ENCODE data around the gene SLC26A8. TPM values are rescaled to one million over a fixed set of nuclear protein-coding genes. Genes with fewer than 3 reads are reported as not detected.

The SLC26A8 gene
- polyA plus RNA-seq, 3 donors, result 0.52 to 1.7 (median 1.5) TPM

DNA sequence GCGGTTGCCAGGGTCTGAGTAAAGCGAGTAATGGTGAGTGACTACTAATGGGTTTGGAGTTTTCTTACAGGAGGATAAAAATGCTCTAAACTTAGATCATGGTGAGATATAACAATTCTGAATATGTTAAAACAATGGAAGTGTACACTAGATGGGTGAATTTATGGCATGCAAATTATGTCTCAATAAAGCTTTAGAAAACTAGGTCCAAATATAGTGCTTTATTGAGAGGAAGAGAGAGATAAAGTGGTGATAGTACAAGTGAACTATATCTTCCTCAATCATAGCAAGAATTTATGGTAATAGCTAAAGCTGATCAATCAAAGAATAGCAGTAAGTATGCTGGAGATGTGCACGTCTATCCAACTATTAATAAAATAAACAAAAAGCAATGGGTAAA, 127.4 kb downstream of the SLC26A8 start:
- TF ChIP-seq, protein P1, sequence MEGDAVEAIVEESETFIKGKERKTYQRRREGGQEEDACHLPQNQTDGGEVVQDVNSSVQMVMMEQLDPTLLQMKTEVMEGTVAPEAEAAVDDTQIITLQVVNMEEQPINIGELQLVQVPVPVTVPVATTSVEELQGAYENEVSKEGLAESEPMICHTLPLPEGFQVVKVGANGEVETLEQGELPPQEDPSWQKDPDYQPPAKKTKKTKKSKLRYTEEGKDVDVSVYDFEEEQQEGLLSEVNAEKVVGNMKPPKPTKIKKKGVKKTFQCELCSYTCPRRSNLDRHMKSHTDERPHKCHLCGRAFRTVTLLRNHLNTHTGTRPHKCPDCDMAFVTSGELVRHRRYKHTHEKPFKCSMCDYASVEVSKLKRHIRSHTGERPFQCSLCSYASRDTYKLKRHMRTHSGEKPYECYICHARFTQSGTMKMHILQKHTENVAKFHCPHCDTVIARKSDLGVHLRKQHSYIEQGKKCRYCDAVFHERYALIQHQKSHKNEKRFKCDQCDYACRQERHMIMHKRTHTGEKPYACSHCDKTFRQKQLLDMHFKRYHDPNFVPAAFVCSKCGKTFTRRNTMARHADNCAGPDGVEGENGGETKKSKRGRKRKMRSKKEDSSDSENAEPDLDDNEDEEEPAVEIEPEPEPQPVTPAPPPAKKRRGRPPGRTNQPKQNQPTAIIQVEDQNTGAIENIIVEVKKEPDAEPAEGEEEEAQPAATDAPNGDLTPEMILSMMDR (IDR thresholded peaks at IDR 0.05), result no peak
- H3K9me3 ChIP-seq (replicated peaks in 1 of 2; ENCODE audit: control insufficient read depth in 1 of 2, insufficient read depth in 1 of 2, low read length in 2 of 2), result no peaks in the 10 kb centered on the region
- H4K20me1 ChIP-seq (ENCODE audit: insufficient read depth, low read length), result no peaks in the 10 kb centered on the region
- no peak overlapping the region for H3K4me2 ChIP-seq (replicated peaks; ENCODE audit: extremely low read depth, low read length, poor library complexity, severe bottlenecking)
- H3K79me2 ChIP-seq (ENCODE audit: insufficient read depth, low read length), result peaks cover 94% of the 10 kb centered on the region
- Mint-ChIP-seq H3K27me3 (ENCODE audit: low read depth in 3 of 3) (no peaks in the 10 kb centered on the region), H3K36me3 (peaks cover 34 to 45% of the 10 kb centered on the region in 2 donors), H3K4me3 (no peak overlapping the region), H3K27ac (no peak overlapping the region), H3K4me1 (peaks cover 4% of the 10 kb centered on the region), H3K9me3 (peaks cover 0 to 5% (median 0%) of the 10 kb centered on the region in 7 donors)
- no peak overlapping the region for H2AFZ ChIP-seq (ENCODE audit: insufficient read depth, low read depth, low read length, poor library complexity, severe bottlenecking)
- no peaks in the 10 kb centered on the region for H3K4me1 ChIP-seq (ENCODE audit: control insufficient read depth in 1 of 2, insufficient read depth in 2 of 2, low read length in 2 of 2)
- intact Hi-C loops (cut with micrococcal nuclease), result no loop called here
- no peak overlapping the region for H3K9ac ChIP-seq (ENCODE audit: insufficient read depth, low read length, poor library complexity, severe bottlenecking)
- peaks cover 8 to 53% of the 10 kb centered on the region in 2 donors for H3K36me3 ChIP-seq (replicated peaks in 1 of 2; ENCODE audit: control insufficient read depth in 1 of 2, insufficient read depth in 2 of 2, low read length in 2 of 2)
- WGBS (ENCODE audit: insufficient coverage), result 100% methylated on average over 1 of the region's 3 CpGs
- no peaks in the 10 kb centered on the region for H3K27me3 ChIP-seq (ENCODE audit: control insufficient read depth in 2 of 2, insufficient read depth in 2 of 2, low read length in 2 of 2)
- no peak for DNase-seq
- H3K27ac ChIP-seq (ENCODE audit: low read depth in 1 of 2, low read length in 2 of 2), result no peak overlapping the region
- H3K4me3 ChIP-seq (replicated peaks in 1 of 3; ENCODE audit: low read depth in 2 of 3, low read length in 3 of 3), result no peak overlapping the region

DNA sequence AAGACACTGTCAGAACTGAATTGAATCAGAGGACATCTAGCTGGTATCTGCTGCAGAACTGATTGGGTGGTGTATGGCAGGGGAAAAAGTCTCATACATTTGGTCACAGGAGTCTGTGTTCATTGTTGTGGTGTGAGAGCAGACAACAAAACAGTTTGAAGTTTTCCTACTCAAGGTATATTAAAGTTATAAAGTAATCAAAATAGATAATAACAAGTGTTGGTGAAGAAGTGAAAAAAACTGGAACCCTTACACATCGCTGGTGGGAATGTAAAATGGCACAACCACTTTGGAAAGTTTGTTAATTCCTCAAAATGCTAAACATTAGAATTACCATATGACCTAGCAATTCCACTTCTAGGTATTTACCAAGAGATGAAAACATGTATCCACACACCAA, 128.2 kb downstream of the SLC26A8 start:
- Mint-ChIP-seq H3K9me3 (peaks cover 0 to 5% (median 0%) of the 10 kb centered on the region in 7 donors), H3K4me3 (no peak overlapping the region), H3K36me3 (peaks cover 34 to 45% of the 10 kb centered on the region in 2 donors), H3K4me1 (peaks cover 4% of the 10 kb centered on the region), H3K27me3 (ENCODE audit: low read depth in 3 of 3) (no peaks in the 10 kb centered on the region), H3K27ac (no peak overlapping the region)
- Histone ChIP-seq H3K27ac (ENCODE audit: low read depth in 1 of 2, low read length in 2 of 2) (no peak overlapping the region), H3K27me3 (ENCODE audit: control insufficient read depth in 2 of 2, insufficient read depth in 2 of 2, low read length in 2 of 2) (no peaks in the 10 kb centered on the region), H3K36me3 (replicated peaks in 1 of 2; ENCODE audit: control insufficient read depth in 1 of 2, insufficient read depth in 2 of 2, low read length in 2 of 2) (peaks cover 8 to 46% of the 10 kb centered on the region in 2 donors), H3K9me3 (replicated peaks in 1 of 2; ENCODE audit: control insufficient read depth in 1 of 2, insufficient read depth in 1 of 2, low read length in 2 of 2) (no peaks in the 10 kb centered on the region), H3K4me3 (replicated peaks in 1 of 3; ENCODE audit: low read depth in 2 of 3, low read length in 3 of 3) (no peak overlapping the region), H3K4me2 (replicated peaks; ENCODE audit: extremely low read depth, low read length, poor library complexity, severe bottlenecking) (no peak overlapping the region), H2AFZ (ENCODE audit: insufficient read depth, low read depth, low read length, poor library complexity, severe bottlenecking) (no peak overlapping the region), H3K79me2 (ENCODE audit: insufficient read depth, low read length) (peaks cover 91% of the 10 kb centered on the region), H3K9ac (ENCODE audit: insufficient read depth, low read length, poor library complexity, severe bottlenecking) (no peak overlapping the region), H3K4me1 (ENCODE audit: control insufficient read depth in 1 of 2, insufficient read depth in 2 of 2, low read length in 2 of 2) (no peaks in the 10 kb centered on the region), H4K20me1 (ENCODE audit: insufficient read depth, low read length) (no peaks in the 10 kb centered on the region)
- TF ChIP-seq, protein P1 (IDR thresholded peaks at IDR 0.05), result no peak
- no CpG with 5 or more reads among the region's 1 CpG for WGBS (ENCODE audit: insufficient coverage)
- intact Hi-C loops (cut with micrococcal nuclease), result no loop called here
- no peak for DNase-seq

Data from CD14-positive monocyte (primary cell).